SK-N-SH treated with all-trans-retinoic acid at 6 μM for 48 hours (cell line): ENCODE measurements around the gene SOX12.

Experiments used
- ATAC-seq: fragments of 200-7000 bp; cut with Tn5 transposase; 3 replicates; pipeline ENCODE4 v1.9.1; 2020; ENCODE audit warnings: mild to moderate bottlenecking, moderate library complexity
- BACH2 ChIP-seq: fragments of 250-450 bp; sonication (Bioruptor Pico); IDR thresholded peaks from 2 replicates; pipeline ENCODE4 v1.9.0; 2021; ENCODE audit warnings: mild to moderate bottlenecking, borderline replicate concordance
- ESRRG ChIP-seq: fragments of 250-450 bp; sonication (Bioruptor Pico); IDR thresholded peaks from 2 replicates; pipeline ENCODE4 v1.6.1; 2021; ENCODE audit warnings: mild to moderate bottlenecking
- GLIS3 ChIP-seq: fragments of 250-450 bp; sonication (Bioruptor Pico); IDR thresholded peaks from 2 replicates; pipeline ENCODE4 v1.5.0; 2020; ENCODE audit warnings: mild to moderate bottlenecking, moderate library complexity
- ISL1 ChIP-seq: fragments of 250-450 bp; sonication (Bioruptor Pico); IDR thresholded peaks from 2 replicates; pipeline ENCODE4 v2.1.2; 2022; ENCODE audit warnings: mild to moderate bottlenecking, moderate library complexity
- OSR1 ChIP-seq: fragments of 250-450 bp; sonication (Bioruptor Pico); IDR thresholded peaks from 2 replicates; pipeline ENCODE4 v1.8.0; 2022; ENCODE audit warnings: moderate library complexity, mild to moderate bottlenecking, inconsistent platforms
- PPARA ChIP-seq: fragments of 250-450 bp; sonication (Bioruptor Pico); IDR thresholded peaks from 2 replicates; pipeline ENCODE4 v1.5.0; 2020; ENCODE audit warnings: mild to moderate bottlenecking, borderline replicate concordance
- TCF4 ChIP-seq: fragments of 250-450 bp; sonication (Bioruptor Pico); IDR thresholded peaks from 2 replicates; pipeline ENCODE4 v1.8.0; 2021; ENCODE audit warnings: mild to moderate bottlenecking, moderate library complexity, borderline replicate concordance
- ZC3H10 ChIP-seq: fragments of 250-450 bp; sonication (Bioruptor Pico); IDR thresholded peaks from 2 replicates; pipeline ENCODE4 v1.5.1; 2021; ENCODE audit warnings: mild to moderate bottlenecking, moderate library complexity
- ZNF565 ChIP-seq: fragments of 450-650 bp; formaldehyde crosslinking; conservative IDR thresholded peaks from 2 replicates; pipeline ENCODE4 v1.5.0; 2020; ENCODE audit warnings: low read depth, mild to moderate bottlenecking, moderate library complexity
- ZNF70 ChIP-seq: fragments of 450-650 bp; formaldehyde crosslinking; IDR thresholded peaks from 2 replicates; pipeline ENCODE4 v1.5.0; 2020; ENCODE audit warnings: mild to moderate bottlenecking, moderate library complexity
- ZNF8 ChIP-seq: fragments of 450-650 bp; formaldehyde crosslinking; IDR thresholded peaks from 2 replicates; pipeline ENCODE4 v1.5.0; 2020; ENCODE audit warnings: mild to moderate bottlenecking, moderate library complexity
- TF ChIP-seq, protein P1 (sequence below): fragments of 250-450 bp; sonication (Bioruptor Pico); IDR thresholded peaks from 2 replicates; pipeline ENCODE4 v1.5.1; 2021; ENCODE audit warnings: mild to moderate bottlenecking, moderate library complexity
- TF ChIP-seq, protein P2 (sequence below): fragments of 250-450 bp; sonication (Bioruptor Pico); IDR thresholded peaks from 2 replicates; pipeline ENCODE4 v1.5.0; 2020; ENCODE audit warnings: mild to moderate bottlenecking, moderate library complexity
- TF ChIP-seq, protein P3 (sequence below): fragments of 250-450 bp; sonication (Bioruptor Pico); IDR thresholded peaks from 2 replicates; pipeline ENCODE4 v1.8.0; 2020; ENCODE audit warnings: mild to moderate bottlenecking, moderate library complexity, borderline replicate concordance

Gene SOX12

DNA sequence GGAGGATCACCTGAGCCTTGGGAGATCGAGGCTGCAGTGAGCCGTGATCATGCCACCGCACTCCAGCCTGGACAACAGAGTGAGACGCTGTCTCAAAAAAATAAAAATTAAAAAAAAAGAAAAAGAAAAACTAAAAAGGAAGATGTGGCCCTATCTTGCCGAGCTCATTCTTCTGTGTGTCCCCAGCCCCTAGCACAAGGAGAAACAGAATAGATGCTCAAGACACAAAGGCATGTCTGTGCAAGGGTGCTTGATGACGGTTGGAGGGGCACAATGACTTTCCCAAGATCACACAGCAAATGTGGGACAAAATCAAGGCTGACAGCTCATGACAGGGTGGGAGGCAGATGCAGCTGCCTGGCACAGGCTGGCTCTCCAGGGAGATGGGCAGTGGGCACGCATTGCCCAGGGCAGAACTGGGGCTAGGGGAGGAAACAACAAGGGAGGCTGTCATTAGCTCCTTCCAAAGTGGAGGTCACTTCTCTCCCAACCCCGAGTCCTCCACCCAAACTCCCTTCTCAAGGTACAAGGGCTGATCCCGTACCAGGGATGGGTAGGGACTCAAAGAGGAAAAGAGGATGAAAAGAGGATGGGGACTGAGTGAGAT is 20.8 kb downstream of the SOX12 start (continued):
- TF ChIP-seq, protein P1, sequence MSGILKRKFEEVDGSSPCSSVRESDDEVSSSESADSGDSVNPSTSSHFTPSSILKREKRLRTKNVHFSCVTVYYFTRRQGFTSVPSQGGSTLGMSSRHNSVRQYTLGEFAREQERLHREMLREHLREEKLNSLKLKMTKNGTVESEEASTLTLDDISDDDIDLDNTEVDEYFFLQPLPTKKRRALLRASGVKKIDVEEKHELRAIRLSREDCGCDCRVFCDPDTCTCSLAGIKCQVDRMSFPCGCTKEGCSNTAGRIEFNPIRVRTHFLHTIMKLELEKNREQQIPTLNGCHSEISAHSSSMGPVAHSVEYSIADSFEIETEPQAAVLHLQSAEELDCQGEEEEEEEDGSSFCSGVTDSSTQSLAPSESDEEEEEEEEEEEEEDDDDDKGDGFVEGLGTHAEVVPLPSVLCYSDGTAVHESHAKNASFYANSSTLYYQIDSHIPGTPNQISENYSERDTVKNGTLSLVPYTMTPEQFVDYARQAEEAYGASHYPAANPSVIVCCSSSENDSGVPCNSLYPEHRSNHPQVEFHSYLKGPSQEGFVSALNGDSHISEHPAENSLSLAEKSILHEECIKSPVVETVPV = no peak
- TF ChIP-seq ISL1 (CRISPR knock-in tag) = no peak
- no peak for TF ChIP-seq ZC3H10 (CRISPR knock-in tag)
- TF ChIP-seq BACH2 (CRISPR knock-in tag) = no peak
- TF ChIP-seq ZNF565 (CRISPR knock-in tag) = no peak
- TF ChIP-seq, protein P2, sequence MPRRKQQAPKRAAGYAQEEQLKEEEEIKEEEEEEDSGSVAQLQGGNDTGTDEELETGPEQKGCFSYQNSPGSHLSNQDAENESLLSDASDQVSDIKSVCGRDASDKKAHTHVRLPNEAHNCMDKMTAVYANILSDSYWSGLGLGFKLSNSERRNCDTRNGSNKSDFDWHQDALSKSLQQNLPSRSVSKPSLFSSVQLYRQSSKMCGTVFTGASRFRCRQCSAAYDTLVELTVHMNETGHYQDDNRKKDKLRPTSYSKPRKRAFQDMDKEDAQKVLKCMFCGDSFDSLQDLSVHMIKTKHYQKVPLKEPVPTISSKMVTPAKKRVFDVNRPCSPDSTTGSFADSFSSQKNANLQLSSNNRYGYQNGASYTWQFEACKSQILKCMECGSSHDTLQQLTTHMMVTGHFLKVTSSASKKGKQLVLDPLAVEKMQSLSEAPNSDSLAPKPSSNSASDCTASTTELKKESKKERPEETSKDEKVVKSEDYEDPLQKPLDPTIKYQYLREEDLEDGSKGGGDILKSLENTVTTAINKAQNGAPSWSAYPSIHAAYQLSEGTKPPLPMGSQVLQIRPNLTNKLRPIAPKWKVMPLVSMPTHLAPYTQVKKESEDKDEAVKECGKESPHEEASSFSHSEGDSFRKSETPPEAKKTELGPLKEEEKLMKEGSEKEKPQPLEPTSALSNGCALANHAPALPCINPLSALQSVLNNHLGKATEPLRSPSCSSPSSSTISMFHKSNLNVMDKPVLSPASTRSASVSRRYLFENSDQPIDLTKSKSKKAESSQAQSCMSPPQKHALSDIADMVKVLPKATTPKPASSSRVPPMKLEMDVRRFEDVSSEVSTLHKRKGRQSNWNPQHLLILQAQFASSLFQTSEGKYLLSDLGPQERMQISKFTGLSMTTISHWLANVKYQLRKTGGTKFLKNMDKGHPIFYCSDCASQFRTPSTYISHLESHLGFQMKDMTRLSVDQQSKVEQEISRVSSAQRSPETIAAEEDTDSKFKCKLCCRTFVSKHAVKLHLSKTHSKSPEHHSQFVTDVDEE (CRISPR knock-in tag) = no peak

DNA sequence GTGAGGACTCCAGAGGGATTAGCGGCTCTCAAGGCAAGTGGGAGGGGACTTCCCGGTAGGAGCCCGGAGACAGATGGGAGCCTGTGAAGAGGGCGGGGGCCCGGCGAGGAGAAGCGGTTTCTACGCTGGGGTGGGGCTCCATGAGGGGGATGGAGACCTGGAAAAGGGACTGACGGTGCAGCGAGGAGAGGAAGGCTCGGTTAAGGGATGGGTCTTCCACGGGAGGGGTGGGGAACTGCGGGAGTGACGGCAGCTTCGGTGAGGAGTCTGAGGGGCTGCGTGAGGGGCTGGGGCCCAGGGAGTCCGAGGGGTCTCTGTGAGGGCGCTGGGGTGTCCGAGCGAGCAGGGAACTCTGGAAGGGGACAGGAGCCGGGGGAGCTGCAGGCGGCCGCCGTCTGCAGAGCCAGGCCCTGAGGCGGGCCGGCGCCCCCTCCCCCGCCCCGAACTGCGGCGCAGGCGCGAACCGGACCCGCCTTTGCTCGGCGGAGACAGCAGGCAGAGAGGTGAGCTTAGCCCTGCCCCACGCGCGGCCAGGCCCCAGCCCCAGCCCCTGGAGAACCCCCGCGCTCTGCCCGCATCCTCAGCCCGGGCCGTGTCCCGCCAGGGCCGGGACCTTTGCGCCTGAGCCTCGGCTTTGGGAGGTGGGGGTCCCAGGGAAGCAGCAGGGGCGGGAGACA is 21.4 kb downstream of the SOX12 start, which contains the start of gene NRSN2:
TSS of gene NRSN2 (plus strand) at position 472 of the 677 bp plus-strand sequence. CDS start 2,533 bp downstream, outside the sequence.
- TF ChIP-seq, protein P1 = no peak
- TF ChIP-seq ZNF8 = no peak
- TF ChIP-seq, protein P3, sequence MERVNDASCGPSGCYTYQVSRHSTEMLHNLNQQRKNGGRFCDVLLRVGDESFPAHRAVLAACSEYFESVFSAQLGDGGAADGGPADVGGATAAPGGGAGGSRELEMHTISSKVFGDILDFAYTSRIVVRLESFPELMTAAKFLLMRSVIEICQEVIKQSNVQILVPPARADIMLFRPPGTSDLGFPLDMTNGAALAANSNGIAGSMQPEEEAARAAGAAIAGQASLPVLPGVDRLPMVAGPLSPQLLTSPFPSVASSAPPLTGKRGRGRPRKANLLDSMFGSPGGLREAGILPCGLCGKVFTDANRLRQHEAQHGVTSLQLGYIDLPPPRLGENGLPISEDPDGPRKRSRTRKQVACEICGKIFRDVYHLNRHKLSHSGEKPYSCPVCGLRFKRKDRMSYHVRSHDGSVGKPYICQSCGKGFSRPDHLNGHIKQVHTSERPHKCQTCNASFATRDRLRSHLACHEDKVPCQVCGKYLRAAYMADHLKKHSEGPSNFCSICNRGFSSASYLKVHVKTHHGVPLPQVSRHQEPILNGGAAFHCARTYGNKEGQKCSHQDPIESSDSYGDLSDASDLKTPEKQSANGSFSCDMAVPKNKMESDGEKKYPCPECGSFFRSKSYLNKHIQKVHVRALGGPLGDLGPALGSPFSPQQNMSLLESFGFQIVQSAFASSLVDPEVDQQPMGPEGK = peak; percentile 18; the same call in 1 of the 2 replicates
- TF ChIP-seq ZNF70 = no peak
- TF ChIP-seq, all 23 proteins: peak for 1
- ATAC-seq = peak; percentile 84

DNA sequence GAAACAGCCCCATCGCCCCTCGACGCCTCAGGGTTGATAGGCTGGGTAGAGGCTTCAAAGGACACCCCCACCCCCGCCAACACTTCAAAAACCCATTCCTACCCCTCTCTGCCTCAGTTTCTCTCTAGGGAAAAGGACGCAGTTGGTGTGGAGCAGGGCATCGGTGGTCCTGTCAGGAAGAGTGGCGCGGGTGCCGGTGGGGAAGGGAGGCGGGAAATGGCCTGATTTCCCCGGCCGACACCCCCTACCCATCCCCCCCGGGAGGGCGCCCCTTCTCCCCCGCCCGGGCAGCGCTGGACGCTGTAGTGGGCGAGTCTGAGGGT is 21.9 kb downstream of the SOX12 start:
- peak; percentile 8; the same call in 1 of the 3 replicates for ATAC-seq
- TF ChIP-seq PPARA (CRISPR knock-in tag) = no peak

DNA sequence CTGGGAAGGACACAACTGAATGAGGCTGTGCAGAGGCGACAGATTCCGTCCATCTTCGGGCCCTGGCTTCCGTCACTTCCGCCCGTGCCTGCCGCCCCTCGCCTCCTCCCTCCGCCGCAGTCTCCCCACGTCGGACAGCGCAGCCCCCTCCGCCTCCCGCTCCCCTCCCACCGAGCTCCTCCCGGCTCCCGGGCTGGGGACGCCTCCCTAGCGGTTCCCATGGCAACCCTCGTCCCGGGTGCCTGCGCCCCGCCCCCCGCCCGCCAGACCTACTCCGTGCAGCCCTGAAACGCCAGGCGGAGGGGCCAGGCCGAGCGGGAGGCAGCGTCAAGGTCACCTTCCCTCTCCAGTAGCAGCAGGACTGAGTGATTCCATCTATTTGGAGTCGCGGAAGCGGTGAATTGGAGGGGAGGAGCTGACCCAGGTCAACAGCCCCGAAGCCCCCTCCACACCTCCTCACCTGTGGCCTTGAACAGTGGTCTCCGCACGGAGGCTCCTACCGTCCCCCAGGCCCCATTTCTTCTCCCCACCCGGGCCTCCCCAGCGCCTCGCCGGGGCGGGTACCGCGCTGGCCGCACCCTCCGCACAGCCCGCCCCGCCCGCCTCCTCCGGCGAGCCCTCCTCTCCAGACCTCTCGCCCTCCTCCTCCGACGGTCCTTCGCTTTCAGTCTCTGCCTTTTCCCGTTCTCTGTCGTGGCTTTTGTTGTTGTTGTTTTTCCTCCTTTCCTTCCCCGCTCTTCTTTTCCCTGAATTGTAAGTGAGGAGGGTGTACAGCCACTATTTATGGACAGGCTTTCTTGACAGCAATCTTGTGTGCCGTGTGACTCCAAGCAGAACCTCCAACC is 22.5 kb downstream of the SOX12 start:
- peak; percentile 84 for ATAC-seq
- TF ChIP-seq OSR1 (no peak), TCF4 (CRISPR knock-in tag) (peak; percentile 32; the same call in 1 of the 2 replicates), GLIS3 (CRISPR knock-in tag) (no peak), ZNF70 (0 out of 2 replicates have a peak, but pooled peaks have one; percentile 30), ESRRG (CRISPR knock-in tag) (peak; percentile 98)
- TF ChIP-seq, protein P1 = no peak
